Stimulated activated naive CD4-positive, alpha-beta T cell (primary cell): ENCODE data around the gene OXGR1.

Source experiments
- DNase-seq, 6 experiments: peaks; one replicate each; lab custom pipeline; 2025; lab: John Stamatoyannopoulos, UW

The OXGR1 gene

DNA sequence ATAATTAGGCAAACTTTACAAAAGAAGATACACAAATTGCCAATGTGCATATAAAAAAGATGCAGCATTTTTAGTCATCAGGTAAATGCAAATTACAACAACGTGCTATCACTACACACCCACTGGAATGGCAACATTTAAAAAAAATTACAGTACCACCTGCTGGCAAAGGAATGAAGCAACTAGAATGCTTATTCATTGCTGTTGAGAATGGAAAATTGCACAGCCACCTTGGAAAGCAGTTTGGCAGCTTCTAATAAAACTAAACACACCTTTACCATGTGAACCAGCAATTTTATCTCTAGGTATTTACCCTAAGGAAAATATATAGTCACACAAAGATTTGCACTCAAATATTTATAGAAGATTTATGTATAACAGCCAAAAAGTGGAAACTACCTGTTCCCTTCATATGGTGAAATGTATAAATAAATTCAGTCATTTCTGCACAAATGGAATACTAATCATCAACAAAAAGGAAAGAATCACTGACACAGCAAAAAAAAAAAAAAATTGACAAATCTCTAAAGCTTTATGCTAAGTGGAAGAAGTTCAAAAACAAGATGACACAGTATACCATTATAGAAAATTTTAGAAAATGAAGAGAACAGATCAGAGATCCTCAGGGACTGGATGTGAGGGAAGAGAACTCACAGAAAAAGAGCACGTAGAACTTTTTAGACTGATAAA, 30.3 kb downstream of the OXGR1 start:
- DNase-seq = no peak

- DNase-seq = no peak
These were observed 33.9 kb downstream of the OXGR1 start for GRCh38 chr13:96960379-96960778.

GRCh38 chr13:96958286-96958891, 35.9 kb downstream of the OXGR1 start:
- DNase-seq = no peak

DNA sequence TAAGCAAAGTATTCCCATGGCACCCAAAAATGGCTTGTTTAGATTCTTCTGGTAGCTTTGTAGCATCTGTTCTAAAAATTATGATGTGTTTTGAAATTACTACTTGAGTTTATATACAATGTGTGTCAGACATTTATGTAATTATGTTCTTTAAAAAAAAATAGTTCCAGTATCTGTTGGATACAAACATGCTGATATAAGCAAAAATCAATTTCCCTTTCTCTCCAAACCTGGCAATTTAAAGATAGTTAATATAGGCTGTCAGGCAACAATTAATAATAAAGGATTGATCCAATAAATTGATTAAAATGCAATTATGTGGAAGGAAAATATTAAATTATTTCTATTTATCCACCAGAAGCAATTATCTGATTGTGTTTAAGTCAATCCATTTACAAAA, 41.7 kb downstream of the OXGR1 start:
- no peak for DNase-seq

DNA sequence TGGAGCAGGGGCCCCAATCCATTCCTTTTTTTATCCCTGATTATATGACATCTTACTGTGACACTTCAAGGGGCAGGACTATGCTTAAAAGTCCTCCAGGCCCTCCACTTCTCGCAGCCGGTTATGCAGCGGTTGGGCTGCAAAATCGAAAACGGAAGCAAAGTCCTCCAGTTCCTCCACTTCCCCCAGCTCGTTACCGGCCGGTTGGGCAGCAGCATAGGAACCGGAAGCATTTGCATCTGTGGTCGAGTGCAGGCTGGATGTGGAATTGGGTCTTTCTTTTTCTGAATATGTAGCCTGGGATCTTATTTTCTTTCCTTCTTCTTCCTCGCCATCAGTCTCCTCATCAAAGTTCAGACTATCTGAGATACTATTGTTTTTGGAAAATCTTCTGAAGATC, 46.1 kb downstream of the OXGR1 start:
- no peak for DNase-seq

GRCh38 chr13:96947343-96947910, 46.8 kb downstream of the OXGR1 start:
- DNase-seq = no peak

DNA sequence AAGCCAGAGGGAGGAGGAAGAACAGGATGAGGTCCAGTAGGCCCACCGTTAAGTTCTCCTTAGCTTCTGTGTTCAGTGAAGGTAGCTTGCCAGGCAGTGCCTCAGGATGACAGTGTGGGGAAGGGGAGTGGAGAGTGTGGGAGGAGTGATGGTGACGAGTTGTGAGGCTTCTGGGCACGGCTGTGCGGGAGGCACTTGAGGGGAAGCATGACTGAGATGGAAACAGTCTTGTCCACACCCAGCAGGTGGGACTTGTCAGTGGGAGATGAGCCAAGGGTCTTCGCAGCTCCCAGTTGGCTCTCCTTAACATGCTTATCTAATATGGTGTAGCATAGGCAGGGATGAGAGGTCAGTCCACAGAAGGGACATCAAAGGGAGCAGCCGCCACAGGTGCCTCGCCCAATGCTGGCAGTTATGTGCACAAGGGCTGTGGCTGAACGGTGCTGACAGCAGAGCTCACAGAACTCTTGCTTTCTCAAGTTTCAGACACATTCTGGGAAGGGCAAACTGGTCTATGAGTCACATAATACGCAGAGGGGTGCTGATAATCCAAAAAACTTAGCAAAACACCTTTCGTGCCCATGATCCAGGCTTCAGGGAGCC, 47.5 kb downstream of the OXGR1 start:
- DNase-seq = no peak

DNA sequence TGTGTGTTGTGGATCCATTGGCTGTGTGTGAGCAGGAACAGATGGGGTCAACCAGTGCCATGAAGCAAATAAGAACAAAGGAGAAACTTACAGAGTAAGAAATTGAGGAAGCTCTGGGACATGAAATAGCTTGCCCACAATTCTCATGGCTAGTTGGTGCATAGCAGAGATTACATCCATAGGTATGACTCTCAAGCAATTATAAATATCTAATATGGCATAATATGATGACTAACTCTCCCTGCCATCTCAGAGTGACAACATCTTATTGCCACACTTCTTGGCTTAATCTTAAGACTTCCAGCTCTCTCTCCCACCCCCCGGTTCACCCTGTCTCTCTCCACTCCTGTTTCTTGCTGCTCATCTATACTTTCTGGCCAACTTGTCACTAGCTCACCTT, 53.3 kb downstream of the OXGR1 start:
- DNase-seq = no peak

- DNase-seq = no peak
These were observed 58.4 kb downstream of the OXGR1 start for GRCh38 chr13:96935901-96936300.
